Mucosa of descending colon (tissue), 3 donors: Measurements from ENCODE around the gene RPS6KA1. TPM values are rescaled to one million over a fixed set of nuclear protein-coding genes. Genes with fewer than 3 reads are reported as not detected.

Experiments used
- ATAC-seq: fragments of 200-7000 bp; cut with Tn5 transposase; one replicate; pipeline ENCODE4 v1.9.1; 2020; ENCODE audit warnings: mild to moderate bottlenecking, moderate library complexity
- DNase-seq, 3 donors: peaks; one replicate each; pipeline ENCODE4 v3.0.0-alpha.2; 2020
- H3K36me3 ChIP-seq: fragments of 200-600 bp; one replicate; pipeline ENCODE4 v1.8.0; 2021; ENCODE audit warnings: low read depth, mild to moderate bottlenecking
- H3K4me1 ChIP-seq: fragments of 200-600 bp; one replicate; pipeline ENCODE4 v1.8.0; 2021; ENCODE audit warnings: low read depth, mild to moderate bottlenecking
- H3K4me3 ChIP-seq: fragments of 200-600 bp; one replicate; pipeline ENCODE4 v1.8.0; 2021; ENCODE audit warnings: mild to moderate bottlenecking
- H3K9me3 ChIP-seq: fragments of 200-600 bp; one replicate; pipeline ENCODE4 v1.8.0; 2021; ENCODE audit warnings: mild to moderate bottlenecking
- intact Hi-C, 2 donors: fragments of 100-400 bp; cut with DNase I in 1 of 2; cut with micrococcal nuclease in 1 of 2; formaldehyde crosslinking; loops; one replicate each; pipeline versions ENCODE4 v1.11.0 to v1.11.1; 2022; cut with DNase I, micrococcal nuclease
- total RNA-seq, 3 donors: library from RNA; stranded (reverse); fragmentation: NEBNext Ultra II Directional in 2 of 3; extraction: Animal tissue kit (Norgen Biotek cat#: 25700) in 2 of 3; gene quantifications; one replicate each; pipeline versions ENCODE4 v1.2.1 to v1.2.4, GENCODE V29; 2021 to 2023
- TF ChIP-seq, protein P1 (sequence below): fragments of 200-600 bp; IDR thresholded peaks from one replicate; pipeline ENCODE4 v1.8.0; 2022; ENCODE audit warnings: antibody characterized with exemption, mild to moderate bottlenecking
- donor health status: DM: no; HTN: no; CAD: no; lungs with moderate emphysema.
- donor health status: DM: no; HTN: no; CAD: no.
- donor health status: DM: no; HTN: yes; CAD: no.

The RPS6KA1 gene
- total RNA-seq, 3 donors from 2014 or later = 81.4 to 183 (median 146) TPM

DNA sequence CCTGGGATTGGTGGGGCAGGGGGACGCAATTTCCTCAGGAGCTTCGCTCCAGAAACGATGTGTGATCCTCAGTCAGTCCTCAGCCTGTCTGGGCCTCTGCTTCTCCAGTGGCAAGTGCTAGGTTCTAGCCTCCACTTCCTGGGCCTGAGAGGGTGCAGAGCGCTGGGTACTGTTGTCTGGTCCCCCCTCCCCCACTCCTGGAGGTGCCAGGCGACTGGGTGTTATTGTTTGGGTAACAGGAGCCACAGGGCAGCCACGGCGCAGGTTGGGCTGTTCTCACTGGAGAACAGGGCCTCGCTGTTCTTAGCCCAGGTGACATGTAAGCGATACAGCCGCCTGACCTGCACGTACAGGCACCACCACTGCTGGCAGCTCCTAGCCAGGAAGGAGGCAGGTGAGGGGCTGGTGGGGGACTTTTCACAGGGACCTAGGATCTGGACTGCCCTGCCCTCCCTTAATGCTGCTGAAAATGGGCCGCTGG, 2.1 kb downstream of the RPS6KA1 start:
- Histone ChIP-seq H3K4me1 (peaks cover 31% of the 10 kb centered on the region), H3K36me3 (no peaks in the 10 kb centered on the region), H3K4me3 (no peak overlapping the region), H3K9me3 (no peaks in the 10 kb centered on the region)
- peak; percentile 68 to 73 (median 72) for DNase-seq
- peak; percentile 44 for ATAC-seq
- intact Hi-C loops = no loop called here
- TF ChIP-seq, protein P1, sequence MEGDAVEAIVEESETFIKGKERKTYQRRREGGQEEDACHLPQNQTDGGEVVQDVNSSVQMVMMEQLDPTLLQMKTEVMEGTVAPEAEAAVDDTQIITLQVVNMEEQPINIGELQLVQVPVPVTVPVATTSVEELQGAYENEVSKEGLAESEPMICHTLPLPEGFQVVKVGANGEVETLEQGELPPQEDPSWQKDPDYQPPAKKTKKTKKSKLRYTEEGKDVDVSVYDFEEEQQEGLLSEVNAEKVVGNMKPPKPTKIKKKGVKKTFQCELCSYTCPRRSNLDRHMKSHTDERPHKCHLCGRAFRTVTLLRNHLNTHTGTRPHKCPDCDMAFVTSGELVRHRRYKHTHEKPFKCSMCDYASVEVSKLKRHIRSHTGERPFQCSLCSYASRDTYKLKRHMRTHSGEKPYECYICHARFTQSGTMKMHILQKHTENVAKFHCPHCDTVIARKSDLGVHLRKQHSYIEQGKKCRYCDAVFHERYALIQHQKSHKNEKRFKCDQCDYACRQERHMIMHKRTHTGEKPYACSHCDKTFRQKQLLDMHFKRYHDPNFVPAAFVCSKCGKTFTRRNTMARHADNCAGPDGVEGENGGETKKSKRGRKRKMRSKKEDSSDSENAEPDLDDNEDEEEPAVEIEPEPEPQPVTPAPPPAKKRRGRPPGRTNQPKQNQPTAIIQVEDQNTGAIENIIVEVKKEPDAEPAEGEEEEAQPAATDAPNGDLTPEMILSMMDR = no peak

DNA sequence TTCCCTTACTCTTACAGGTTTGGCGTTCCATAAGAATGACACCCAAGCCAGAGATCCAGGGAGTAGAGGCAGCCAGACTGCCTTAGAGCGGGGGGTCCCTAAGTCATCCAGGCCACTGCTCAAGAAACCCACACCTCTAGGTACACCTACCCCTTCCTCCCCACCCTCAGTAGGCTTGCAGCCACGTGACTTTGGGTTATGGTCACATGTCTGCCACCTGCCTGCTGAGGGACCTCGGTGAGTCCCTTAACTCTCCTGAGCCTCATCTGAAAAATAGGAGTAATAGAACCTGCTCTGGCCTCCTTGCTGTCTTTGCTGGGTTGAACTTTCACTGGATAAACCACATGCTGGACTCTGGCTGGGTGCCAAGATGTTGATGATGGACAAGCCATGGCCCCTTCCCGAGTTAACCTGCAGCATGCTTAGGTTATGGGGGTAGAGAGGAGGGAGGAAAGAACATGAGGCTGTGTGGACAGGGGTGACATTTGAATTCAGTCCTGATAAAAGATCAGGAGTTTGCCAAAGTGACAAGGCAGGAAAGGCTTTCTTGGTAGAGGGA, 4.5 kb downstream of the RPS6KA1 start:
- DNase-seq (no peak), ATAC-seq (no peak)
- peaks cover 41% of the 10 kb centered on the region for H3K4me1 ChIP-seq
- no peaks in the 10 kb centered on the region for H3K36me3 ChIP-seq
- TF ChIP-seq, protein P1 = no peak
- intact Hi-C loops = no loop called here
- no peaks in the 10 kb centered on the region for H3K9me3 ChIP-seq
- no peak overlapping the region for H3K4me3 ChIP-seq

DNA sequence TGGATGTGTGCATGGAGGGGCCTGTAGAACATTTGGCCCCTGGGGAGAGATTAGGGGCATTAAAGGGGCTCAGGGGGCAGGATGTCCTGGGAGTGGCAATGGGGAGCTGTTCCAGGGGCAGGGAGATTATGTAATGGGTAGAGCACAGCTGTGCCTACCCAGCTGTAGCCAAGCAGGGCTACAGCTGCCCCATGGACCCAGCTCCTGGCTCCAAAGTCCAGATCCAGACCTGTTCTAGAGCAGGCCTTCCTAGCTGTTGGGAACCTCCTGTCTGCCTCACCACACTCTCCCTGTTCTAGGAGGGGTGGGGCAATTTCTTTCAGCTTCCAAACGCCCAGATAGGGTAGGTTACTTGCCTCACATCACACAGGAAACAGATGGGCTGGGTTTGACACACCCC, 5.6 kb downstream of the RPS6KA1 start:
- no peaks in the 10 kb centered on the region for H3K36me3 ChIP-seq
- peak in 1 of 3 donors; percentile 53 for DNase-seq
- peak; percentile 39 for ATAC-seq

GRCh38 chr1:26536081-26536480, 6.5 kb downstream of the RPS6KA1 start:
- ATAC-seq (no peak), DNase-seq (no peak)
- Histone ChIP-seq H3K36me3 (no peaks in the 10 kb centered on the region), H3K4me3 (no peak overlapping the region), H3K4me1 (peaks cover 44% of the 10 kb centered on the region), H3K9me3 (no peaks in the 10 kb centered on the region)
- intact Hi-C loops = no loop called here
- TF ChIP-seq, protein P1 = no peak

More for the DNA sequence above, 5.6 kb downstream of the RPS6KA1 start:
- no peaks in the 10 kb centered on the region for H3K9me3 ChIP-seq
- TF ChIP-seq, protein P1 = no peak
- H3K4me3 ChIP-seq = no peak overlapping the region
- intact Hi-C loops = no loop called here
- peaks cover 44% of the 10 kb centered on the region for H3K4me1 ChIP-seq

GRCh38 chr1:26536521-26536920, 7.0 kb downstream of the RPS6KA1 start:
- H3K4me1 ChIP-seq = peaks cover 44% of the 10 kb centered on the region
- TF ChIP-seq, protein P1 = no peak

DNA sequence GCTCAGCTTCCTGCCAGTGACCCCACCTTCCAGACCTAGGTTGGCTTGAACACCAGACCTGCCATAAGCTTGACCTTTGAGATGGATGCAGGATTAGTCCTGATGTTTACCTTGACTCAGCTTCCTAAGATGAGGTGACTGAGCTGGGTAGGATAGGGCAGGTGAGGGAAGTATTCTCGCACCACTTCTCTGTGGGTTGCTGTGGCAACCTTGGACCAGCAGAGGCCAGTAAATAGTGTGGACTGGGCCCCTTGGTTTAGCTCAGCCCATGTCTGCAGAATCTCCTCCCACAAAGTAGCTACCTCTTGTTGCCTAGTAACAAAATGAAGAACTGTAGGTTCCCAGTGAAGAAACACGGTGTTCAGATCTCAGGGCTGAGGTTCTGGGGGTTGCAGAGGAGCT, 8.4 kb downstream of the RPS6KA1 start:
- H3K9me3 ChIP-seq = no peaks in the 10 kb centered on the region
- TF ChIP-seq, protein P1 = no peak
- DNase-seq = peak in 1 of 3 donors; percentile 49
- intact Hi-C loops = no loop called here
- peaks cover 41% of the 10 kb centered on the region for H3K4me1 ChIP-seq
- ATAC-seq = peak; percentile 76
- no peak overlapping the region for H3K4me3 ChIP-seq
- H3K36me3 ChIP-seq = no peaks in the 10 kb centered on the region

More at GRCh38 chr1:26536521-26536920, 7.0 kb downstream of the RPS6KA1 start:
- intact Hi-C loops = no loop called here
- Histone ChIP-seq H3K36me3 (no peaks in the 10 kb centered on the region), H3K4me3 (no peak overlapping the region), H3K9me3 (no peaks in the 10 kb centered on the region)
- ATAC-seq (no peak), DNase-seq (no peak)
